ENCODE results near the gene NFASC.
A peak's percentile ranks its signal among the peaks of the same experiment; 100 is the strongest.

The NFASC gene

GRCh38 chr1:204971517-204972336, 101.1 kb downstream of the NFASC start:
- Histone ChIP-seq H3K27ac (ENCODE audit: low read length) (no peak overlapping the region), H2AFZ (ENCODE audit: low read depth, low read length) (no peak overlapping the region), H3K4me1 (ENCODE audit: low read length) (peaks cover 29% of the 10 kb centered on the region), H4K20me1 (ENCODE audit: insufficient read depth, low read length) (no peaks in the 10 kb centered on the region), H3K27me3 (ENCODE audit: low read depth, low read length) (peaks cover 61% of the 10 kb centered on the region), H3K9me3 (ENCODE audit: insufficient read depth, low read length) (no peaks in the 10 kb centered on the region), H3K9ac (ENCODE audit: low read length) (no peak overlapping the region), H3K4me2 (ENCODE audit: low read length) (peak overlapping the region; percentile 25), H3K36me3 (replicated peaks; ENCODE audit: low read depth, low read length) (no peaks in the 10 kb centered on the region), H3K4me3 (ENCODE audit: low read length) (no peak overlapping the region), H3K79me2 (ENCODE audit: low read length) (no peaks in the 10 kb centered on the region)
- TF ChIP-seq EZH2phosphoT487 (IDR thresholded peaks at IDR 0.05; ENCODE audit: low read depth) = no peak
- no peak for TF ChIP-seq CTCF (IDR thresholded peaks at IDR 0.05; ENCODE audit: low read depth, low read length)

GRCh38 chr1:204972426-204972825, 101.8 kb downstream of the NFASC start:
- TF ChIP-seq CTCF (IDR thresholded peaks at IDR 0.05; ENCODE audit: low read depth, low read length) = no peak
- TF ChIP-seq EZH2phosphoT487 (IDR thresholded peaks at IDR 0.05; ENCODE audit: low read depth) = no peak
- H3K9me3 ChIP-seq (ENCODE audit: insufficient read depth, low read length) = no peaks in the 10 kb centered on the region
- no peaks in the 10 kb centered on the region for H3K79me2 ChIP-seq (ENCODE audit: low read length)
- H3K27me3 ChIP-seq (ENCODE audit: low read depth, low read length) = peaks cover 54% of the 10 kb centered on the region
- no peaks in the 10 kb centered on the region for H4K20me1 ChIP-seq (ENCODE audit: insufficient read depth, low read length)
- no peak overlapping the region for H3K4me3 ChIP-seq (ENCODE audit: low read length)
- no peak overlapping the region for H3K27ac ChIP-seq (ENCODE audit: low read length)
- peak overlapping the region; percentile 25; the same call in 1 of the 2 replicates for H3K4me2 ChIP-seq (ENCODE audit: low read length)
- peaks cover 36% of the 10 kb centered on the region for H3K4me1 ChIP-seq (ENCODE audit: low read length)
- H2AFZ ChIP-seq (ENCODE audit: low read depth, low read length) = no peak overlapping the region
- H3K9ac ChIP-seq (ENCODE audit: low read length) = no peak overlapping the region
- no peaks in the 10 kb centered on the region for H3K36me3 ChIP-seq (replicated peaks; ENCODE audit: low read depth, low read length)

GRCh38 chr1:204973449-204973848, 102.8 kb downstream of the NFASC start:
- no peaks in the 10 kb centered on the region for H3K36me3 ChIP-seq (replicated peaks; ENCODE audit: low read depth, low read length)
- no peak overlapping the region for H2AFZ ChIP-seq (ENCODE audit: low read depth, low read length)
- no peak for TF ChIP-seq EZH2phosphoT487 (IDR thresholded peaks at IDR 0.05; ENCODE audit: low read depth)
- TF ChIP-seq CTCF (IDR thresholded peaks at IDR 0.05; ENCODE audit: low read depth, low read length) = no peak
- H3K4me2 ChIP-seq (ENCODE audit: low read length) = no peak overlapping the region
- H3K27ac ChIP-seq (ENCODE audit: low read length) = no peak overlapping the region
- no peak overlapping the region for H3K9ac ChIP-seq (ENCODE audit: low read length)
- H3K4me3 ChIP-seq (ENCODE audit: low read length) = no peak overlapping the region
- peaks cover 43% of the 10 kb centered on the region for H3K4me1 ChIP-seq (ENCODE audit: low read length)
- no peaks in the 10 kb centered on the region for H4K20me1 ChIP-seq (ENCODE audit: insufficient read depth, low read length)
- no peaks in the 10 kb centered on the region for H3K79me2 ChIP-seq (ENCODE audit: low read length)
- peaks cover 44% of the 10 kb centered on the region for H3K27me3 ChIP-seq (ENCODE audit: low read depth, low read length)
- H3K9me3 ChIP-seq (ENCODE audit: insufficient read depth, low read length) = no peaks in the 10 kb centered on the region

GRCh38 chr1:204974327-204974726, 103.7 kb downstream of the NFASC start:
- peaks cover 43% of the 10 kb centered on the region for H3K4me1 ChIP-seq (ENCODE audit: low read length)
- H3K27me3 ChIP-seq (ENCODE audit: low read depth, low read length) = peaks cover 37% of the 10 kb centered on the region

More at GRCh38 chr1:204974327-204974726, 103.7 kb downstream of the NFASC start:
- Histone ChIP-seq H3K79me2 (ENCODE audit: low read length) (no peaks in the 10 kb centered on the region), H3K36me3 (replicated peaks; ENCODE audit: low read depth, low read length) (no peaks in the 10 kb centered on the region), H4K20me1 (ENCODE audit: insufficient read depth, low read length) (no peaks in the 10 kb centered on the region), H3K4me2 (ENCODE audit: low read length) (no peak overlapping the region), H2AFZ (ENCODE audit: low read depth, low read length) (no peak overlapping the region), H3K9me3 (ENCODE audit: insufficient read depth, low read length) (no peaks in the 10 kb centered on the region), H3K4me3 (ENCODE audit: low read length) (no peak overlapping the region), H3K27ac (ENCODE audit: low read length) (no peak overlapping the region), H3K9ac (ENCODE audit: low read length) (no peak overlapping the region)
- TF ChIP-seq EZH2phosphoT487 (IDR thresholded peaks at IDR 0.05; ENCODE audit: low read depth) (no peak), CTCF (IDR thresholded peaks at IDR 0.05; ENCODE audit: low read depth, low read length) (peak; percentile 20; the same call in 1 of the 2 replicates)
